NCI-H510A treated with DMSO at 0.1 percent for 48 hours (cell line): ENCODE data around the gene MTMR6.
A peak's percentile ranks its signal among the peaks of the same experiment; 100 is the strongest.

Experiments used
- DNase-seq: peaks from one replicate; lab custom pipeline; 2025; lab: John Stamatoyannopoulos, UW

The MTMR6 gene

GRCh38 chr13:25217023-25217885, 70.0 kb downstream of the MTMR6 start:
- DNase-seq = no peak

GRCh38 chr13:25215253-25215575, 72.1 kb downstream of the MTMR6 start:
- DNase-seq = no peak

GRCh38 chr13:25214491-25215252, 72.6 kb downstream of the MTMR6 start:
- no peak for DNase-seq

- DNase-seq = no peak
These were observed 73.6 kb downstream of the MTMR6 start for GRCh38 chr13:25213715-25214114.

- DNase-seq = no peak
These were observed 76.3 kb downstream of the MTMR6 start for GRCh38 chr13:25210842-25211569.

- no peak for DNase-seq
These were observed 79.9 kb downstream of the MTMR6 start for GRCh38 chr13:25207291-25207810.

- DNase-seq = no peak
These were observed 82.4 kb downstream of the MTMR6 start for GRCh38 chr13:25204863-25205262.

- no peak for DNase-seq
These were observed 84.1 kb downstream of the MTMR6 start for GRCh38 chr13:25203127-25203740.

GRCh38 chr13:25200783-25201182, 86.5 kb downstream of the MTMR6 start:
- DNase-seq = no peak

GRCh38 chr13:25198647-25199046, 88.6 kb downstream of the MTMR6 start:
- no peak for DNase-seq

- DNase-seq = peak; percentile 12
These were observed 90.3 kb downstream of the MTMR6 start for GRCh38 chr13:25196971-25197370.
